ENCODE measurements around the gene HRCT1. TPM values are rescaled to one million over a fixed set of nuclear protein-coding genes. Genes with fewer than 3 reads are reported as not detected.
A peak's percentile ranks its signal among the peaks of the same experiment; 100 is the strongest.

HRCT1 gene
- total RNA-seq (2012; rRNA removed), result 1.1 and 1.7 TPM in 2 replicates
- 3.9 and 4.4 TPM in 2 replicates for polyA plus RNA-seq (2012; rRNA removed)
- 3.5 and 3.6 TPM in 2 replicates for polyA plus RNA-seq (2012; cell fraction: cytosol; rRNA removed)
- 1.0 and 1.6 TPM in 2 replicates for polyA plus RNA-seq (2012; cell fraction: nucleus; rRNA removed; ENCODE audit: low replicate concordance)
- percentile 37 among the genes with signal in this experiment for Bru-seq, nascent RNA
- BruChase-seq, experiment 1, labeled RNA remaining after a 6-hour chase, result percentile 34 among the genes with signal in this experiment
- BruChase-seq, experiment 2, labeled RNA remaining after a 2-hour chase, result not detected
- long read RNA-seq, partial matches to known transcripts, result 0 of 1 reads
- long read RNA-seq, other reads (novel, unspliced or antisense), result 0 of 1 reads

DNA sequence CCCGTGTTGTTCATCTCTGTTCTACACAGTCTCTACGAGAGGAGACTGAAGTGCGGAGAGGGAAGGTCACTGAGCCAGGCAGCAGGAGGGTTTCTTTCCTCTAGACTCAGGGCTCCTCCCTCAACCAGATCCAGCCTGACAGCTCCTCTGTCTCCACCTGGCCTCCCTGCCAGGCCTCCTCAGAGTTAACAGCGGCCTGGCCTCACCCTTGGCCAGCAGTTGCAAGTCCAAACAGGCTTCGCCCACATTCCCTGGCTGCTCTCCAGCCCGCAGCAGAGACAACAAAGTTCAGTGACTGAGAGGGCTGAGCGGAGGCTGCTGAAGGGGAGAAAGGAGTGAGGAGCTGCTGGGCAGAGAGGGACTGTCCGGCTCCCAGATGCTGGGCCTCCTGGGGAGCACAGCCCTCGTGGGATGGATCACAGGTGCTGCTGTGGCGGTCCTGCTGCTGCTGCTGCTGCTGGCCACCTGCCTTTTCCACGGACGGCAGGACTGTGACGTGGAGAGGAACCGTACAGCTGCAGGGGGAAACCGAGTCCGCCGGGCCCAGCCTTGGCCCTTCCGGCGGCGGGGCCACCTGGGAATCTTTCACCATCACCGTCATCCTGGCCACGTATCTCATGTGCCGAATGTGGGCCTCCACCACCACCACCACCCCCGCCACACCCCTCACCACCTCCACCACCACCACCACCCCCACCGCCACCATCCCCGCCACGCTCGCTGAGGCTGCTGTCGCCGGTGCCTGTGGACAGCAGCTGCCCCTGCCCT, at the start of gene HRCT1:
Gene HRCT1, plus strand, starts transcription at position 291 of the 768 bp plus-strand sequence. Its CDS starts 86 bp downstream, at position 377.
- H4K20me1 ChIP-seq (ENCODE audit: insufficient read depth, low read length), result no peaks in the 10 kb centered on the region
- peak within 1 kb of the TSS; percentile 98 for H2BK20ac ChIP-seq (ENCODE audit: low read depth, low read length)
- 4% methylated on average over 4 of the region's 30 CpGs; no CpG with 5 or more reads in 1 of the 2 experiments for WGBS, 2 experiments (ENCODE audit: extremely low coverage in 2 of 2, insufficient read length in 1 of 2)
- H3K4ac ChIP-seq (ENCODE audit: low read depth, low read length), result peak within 1 kb of the TSS; percentile 100
- TF ChIP-seq, protein P1, sequence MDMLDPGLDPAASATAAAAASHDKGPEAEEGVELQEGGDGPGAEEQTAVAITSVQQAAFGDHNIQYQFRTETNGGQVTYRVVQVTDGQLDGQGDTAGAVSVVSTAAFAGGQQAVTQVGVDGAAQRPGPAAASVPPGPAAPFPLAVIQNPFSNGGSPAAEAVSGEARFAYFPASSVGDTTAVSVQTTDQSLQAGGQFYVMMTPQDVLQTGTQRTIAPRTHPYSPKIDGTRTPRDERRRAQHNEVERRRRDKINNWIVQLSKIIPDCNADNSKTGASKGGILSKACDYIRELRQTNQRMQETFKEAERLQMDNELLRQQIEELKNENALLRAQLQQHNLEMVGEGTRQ (IDR thresholded peaks at IDR 0.05; ENCODE audit: low read depth, low read length), result no peak
- TF ChIP-seq MXI1 (IDR thresholded peaks at IDR 0.05; ENCODE audit: borderline replicate concordance, low read depth, low read length) (peak; percentile 25; the same call in 1 of the 2 replicates), CEBPB (IDR thresholded peaks at IDR 0.05; ENCODE audit: low read depth, low read length) (peak; percentile 24; the same call in 1 of the 2 replicates), BHLHE40 (IDR thresholded peaks at IDR 0.05; ENCODE audit: low read depth, low read length) (peak; percentile 6; the same call in 1 of the 2 replicates)
- BruUV-seq (replicated peaks), result no TSS peak
- peak within 1 kb of the TSS; percentile 91 for H3K56ac ChIP-seq (ENCODE audit: extremely low read depth, insufficient read depth, low read length)
- H2BK120ac ChIP-seq (ENCODE audit: low read depth, low read length), result peak within 1 kb of the TSS; percentile 99
- peak within 1 kb of the TSS; percentile 23 for H3K4me2 ChIP-seq (ENCODE audit: low read depth, low read length)
- H3K4me3 ChIP-seq (ENCODE audit: insufficient read depth, low read depth, low read length), result no peak within 1 kb of the TSS
- ATAC-seq (ENCODE audit: low read depth) (peak; percentile 57), DNase-seq (peak; percentile 94)
- no peaks in the 10 kb centered on the region for H3K36me3 ChIP-seq (ENCODE audit: control insufficient read depth, insufficient read depth, low read length)
- H2AFZ ChIP-seq (replicated peaks; ENCODE audit: low read length, poor library complexity), result peak within 1 kb of the TSS; percentile 85
- POLR2A ChIA-PET (ENCODE audit: unreplicated experiment), result interaction anchor here (1.0 kb wide), 1 partner anchor 30 kb away, joined by 5 read pairs; no protein-coding TSS in a partner anchor
- intact Hi-C loops (cut with micrococcal nuclease) (no loop called here), in situ Hi-C loops (cut with MboI; ENCODE audit: low sequenced_read_pairs) (no loop called here), dilution Hi-C loops (cut with HindIII; ENCODE audit: low sequenced_read_pairs, unreplicated experiment) (no loop called here)
- peak within 1 kb of the TSS; percentile 96 to 97 for H4K8ac ChIP-seq (ENCODE audit: low read depth in 2 of 2, low read length in 2 of 2)
- peak within 1 kb of the TSS; percentile 99 for H4K91ac ChIP-seq (ENCODE audit: insufficient read depth, low read depth, low read length)
- H3K23ac ChIP-seq (ENCODE audit: low read depth, low read length), result peak within 1 kb of the TSS; percentile 99
- H3K14ac ChIP-seq (replicated peaks; ENCODE audit: low read depth, low read length), result peak within 1 kb of the TSS; percentile 99
- CTCF ChIA-PET, result interaction anchor here (0.7 to 4.1 kb wide), 6 partner anchors 18 to 118 kb away, joined by 3 to 21 read pairs (median 4); no protein-coding TSS in a partner anchor
- peaks cover 0 to 36% of the 10 kb centered on the region in 2 experiments; a peak in 2 of 4 replicates for H3K79me1 ChIP-seq (ENCODE audit: low read depth in 1 of 2, low read length in 2 of 2)
- H3K27ac ChIP-seq (ENCODE audit: insufficient read depth, low read length), result peak within 1 kb of the TSS; percentile 93
- peak within 1 kb of the TSS; percentile 84 for H3K18ac ChIP-seq (ENCODE audit: low read depth, low read length)
- peak within 1 kb of the TSS; percentile 99 for H2AK5ac ChIP-seq (ENCODE audit: low read depth, low read length)
- peaks cover 26% of the 10 kb centered on the region for H3K9me1 ChIP-seq (ENCODE audit: insufficient read depth, low read length)
- H3K9me3 ChIP-seq (ENCODE audit: control insufficient read depth, insufficient read depth, low read length), result no peaks in the 10 kb centered on the region
- H2BK15ac ChIP-seq (ENCODE audit: low read depth, low read length), result peak within 1 kb of the TSS; percentile 79; the same call in 2 of the 3 replicates
- peak within 1 kb of the TSS; percentile 56 for H3K9ac ChIP-seq (ENCODE audit: low read depth, low read length)
- peak within 1 kb of the TSS; percentile 98 for H2BK5ac ChIP-seq (ENCODE audit: low read depth, low read length, poor library complexity, severe bottlenecking)
- peak within 1 kb of the TSS; percentile 89 for H4K5ac ChIP-seq (ENCODE audit: low read depth, low read length)
- H3K4me1 ChIP-seq (ENCODE audit: control insufficient read depth, insufficient read depth, low read length), result peaks cover 46% of the 10 kb centered on the region
- H3K27me3 ChIP-seq (ENCODE audit: control insufficient read depth, insufficient read depth, low read length), result no peaks in the 10 kb centered on the region
- peak within 1 kb of the TSS; percentile 96 for H2AK9ac ChIP-seq (replicated peaks; ENCODE audit: low read depth, low read length, poor library complexity)

Data from IMR-90 (cell line).